ENCODE data around the gene NOX5. TPM values are rescaled to one million over a fixed set of nuclear protein-coding genes. Genes with fewer than 3 reads are reported as not detected.

Gene NOX5
- polyA plus RNA-seq, 2 of the 4 experiments (the other 2 are of a cell fraction), result 0.19 to 0.22 TPM

DNA sequence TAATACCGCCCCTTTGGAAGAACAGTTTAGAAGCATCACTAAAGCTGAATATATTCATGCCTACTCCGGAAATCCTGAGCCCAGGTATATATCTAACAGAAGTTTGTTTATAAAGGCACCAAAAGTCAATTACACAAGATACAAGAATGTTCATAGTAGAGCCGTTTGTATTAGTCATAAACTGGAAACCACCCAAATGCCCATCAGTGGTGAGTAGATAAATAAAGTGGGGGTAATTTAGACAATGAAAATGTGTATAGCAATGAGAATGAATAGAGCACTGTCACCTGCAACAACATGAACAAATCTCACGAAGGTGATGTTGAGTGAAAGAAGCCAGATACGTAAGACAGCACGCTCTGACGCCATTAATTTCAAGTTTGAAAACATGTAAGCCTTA, 77.7 kb downstream of the NOX5 start:
- WGBS (ENCODE audit: missing lambda C conversion rate), result 15% methylated on average over 7 of the region's 7 CpGs
- POLR2A ChIA-PET, result interaction anchor here (0.7 to 1.0 kb wide), 2 partner anchors 9 to 68 kb away, joined by 3 read pairs; partner anchors contain the start of gene GLCE
- CTCF ChIA-PET, result interaction anchor here (3.0 to 5.6 kb wide), 2 partner anchors 16 to 33 kb away, joined by 11 to 27 read pairs; no protein-coding TSS in a partner anchor
- Histone ChIP-seq H3K4me3 (no peak overlapping the region), H3K27ac (peak overlapping the region; percentile 55 to 80; a peak in 5 of 6 replicates), H3K4me1 (peaks cover 51% of the 10 kb centered on the region), H3K4me2 (peak overlapping the region; percentile 71), H3K9me3 (no peaks in the 10 kb centered on the region)
- TF ChIP-seq GATA3 (IDR thresholded peaks at IDR 0.05; ENCODE audit: borderline replicate concordance) (peak; percentile 67; the same call in 1 of the 2 replicates), HOXB5 (CRISPR knock-in tag; IDR thresholded peaks at IDR 0.05) (no peak), MAZ (IDR thresholded peaks at IDR 0.05; ENCODE audit: borderline replicate concordance, low read depth, low read length) (no peak), BHLHE40 (IDR thresholded peaks at IDR 0.05; ENCODE audit: low read depth, low read length) (no peak), POLR2A (IDR thresholded peaks at IDR 0.05; ENCODE audit: low read length) (no peak), USF2 (IDR thresholded peaks at IDR 0.05) (no peak), EHF (CRISPR knock-in tag; IDR thresholded peaks at IDR 0.05) (no peak), CBX2 (IDR thresholded peaks at IDR 0.05; ENCODE audit: borderline replicate concordance, low read depth) (no peak), RNF2 (IDR thresholded peaks at IDR 0.05; ENCODE audit: borderline replicate concordance, low read depth) (no peak), JUNB (IDR thresholded peaks at IDR 0.05) (peak; percentile 67), CBX8 (IDR thresholded peaks at IDR 0.05) (no peak), HEYL (CRISPR knock-in tag; IDR thresholded peaks at IDR 0.05) (no peak), FOSL2 (IDR thresholded peaks at IDR 0.05) (0 out of 2 replicates have a peak, but pooled peaks have one; percentile 33), FOSL2 (CRISPR knock-in tag; IDR thresholded peaks at IDR 0.05) (peak; percentile 82), EP300 (IDR thresholded peaks at IDR 0.05) (no peak), ATOH8 (CRISPR knock-in tag; IDR thresholded peaks at IDR 0.05; ENCODE audit: low read depth) (no peak), FOSB (CRISPR knock-in tag; IDR thresholded peaks at IDR 0.05) (no peak), SMC3 (IDR thresholded peaks at IDR 0.05) (no peak), POLR2AphosphoS2 (conservative IDR thresholded peaks at IDR 0.05; ENCODE audit: low read length) (no peak), HDAC2 (IDR thresholded peaks at IDR 0.05) (no peak), ZNF302 (CRISPR knock-in tag; IDR thresholded peaks at IDR 0.05) (no peak), EHMT2 (IDR thresholded peaks at IDR 0.05; ENCODE audit: low read depth) (no peak), TFCP2L1 (CRISPR knock-in tag; IDR thresholded peaks at IDR 0.05) (no peak), JUN (IDR thresholded peaks at IDR 0.05) (0 out of 5 replicates have a peak, but pooled peaks have one; percentile 14 to 24), CEBPB (IDR thresholded peaks at IDR 0.05) (peak; percentile 68 to 87; a peak in 3 of 4 replicates), RFX5 (IDR thresholded peaks at IDR 0.05) (0 out of 2 replicates have a peak, but pooled peaks have one; percentile 14), RCOR1 (IDR thresholded peaks at IDR 0.05; ENCODE audit: low read depth, low read length) (no peak), HMGXB4 (CRISPR knock-in tag; IDR thresholded peaks at IDR 0.05; ENCODE audit: borderline replicate concordance) (no peak), ZC3H11A (IDR thresholded peaks at IDR 0.05) (no peak), CHD4 (IDR thresholded peaks at IDR 0.05; ENCODE audit: borderline replicate concordance) (no peak), CHD2 (IDR thresholded peaks at IDR 0.05; ENCODE audit: low read length, partially characterized antibody) (no peak), SREBF2 (IDR thresholded peaks at IDR 0.05) (no peak)
- TF ChIP-seq, protein P1, sequence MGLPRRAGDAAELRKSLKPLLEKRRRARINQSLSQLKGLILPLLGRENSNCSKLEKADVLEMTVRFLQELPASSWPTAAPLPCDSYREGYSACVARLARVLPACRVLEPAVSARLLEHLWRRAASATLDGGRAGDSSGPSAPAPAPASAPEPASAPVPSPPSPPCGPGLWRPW (IDR thresholded peaks at IDR 0.05), result no peak
- TF ChIP-seq, protein P2, sequence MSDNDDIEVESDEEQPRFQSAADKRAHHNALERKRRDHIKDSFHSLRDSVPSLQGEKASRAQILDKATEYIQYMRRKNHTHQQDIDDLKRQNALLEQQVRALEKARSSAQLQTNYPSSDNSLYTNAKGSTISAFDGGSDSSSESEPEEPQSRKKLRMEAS (IDR thresholded peaks at IDR 0.05), result no peak; the same call in 1 of the 2 replicates
- DNase-seq (ENCODE audit: low read depth in 1 of 2, low spot score in 1 of 2) (peak; percentile 52 to 82), ATAC-seq (peak; percentile 32 to 46; a peak in 4 of 6 replicates), FAIRE-seq (peak; percentile 85)

Measured in A549 (cell line).